HEK293T (cell line): ENCODE data around the gene SLN.

Experiments
- CTCF ChIA-PET: fragments of 350-600 bp; formaldehyde crosslinking; extraction: SDS; loops from one replicate; lab custom pipeline; 2021; ENCODE audit warnings: antibody characterized with exemption, inconsistent platforms; lab: Yijun Ruan, JAX
- POLR2A ChIA-PET: fragments of 350-600 bp; formaldehyde crosslinking; extraction: SDS; loops from one replicate; lab custom pipeline; 2020; ENCODE audit warnings: antibody characterized with exemption, inconsistent platforms; lab: Yijun Ruan, JAX
- DNase-seq: peaks from one replicate; pipeline ENCODE4 v3.0.0; 2012; ENCODE audit warnings: mixed read lengths; ENCODE audit errors: extremely low spot score
- ARNT ChIP-seq: fragments of 450-650 bp; IDR thresholded peaks from 2 replicates; pipeline ENCODE4 v1.6.1; 2017; ENCODE audit warnings: mild to moderate bottlenecking
- BHLHE40 ChIP-seq: fragments of 450-650 bp; IDR thresholded peaks from 2 replicates; pipeline ENCODE4 v1.6.1; 2016; ENCODE audit warnings: mild to moderate bottlenecking, moderate library complexity, borderline replicate concordance
- CTBP1 ChIP-seq: fragments of 450-650 bp; IDR thresholded peaks from 2 replicates; pipeline ENCODE4 v1.6.1; 2016; ENCODE audit warnings: borderline replicate concordance
- ELF4 ChIP-seq: fragments of 450-650 bp; IDR thresholded peaks from 2 replicates; pipeline ENCODE4 v1.6.1; 2017; ENCODE audit warnings: antibody characterized with exemption
- FOXA1 ChIP-seq: fragments of 450-650 bp; IDR thresholded peaks from 2 replicates; pipeline ENCODE4 v1.6.1; 2016; ENCODE audit warnings: mild to moderate bottlenecking
- FOXK2 ChIP-seq: fragments of 450-650 bp; IDR thresholded peaks from 2 replicates; pipeline ENCODE4 v1.6.1; 2016; ENCODE audit warnings: mild to moderate bottlenecking
- FOXM1 ChIP-seq: fragments of 450-650 bp; IDR thresholded peaks from 2 replicates; pipeline ENCODE4 v1.6.1; 2017; ENCODE audit warnings: mild to moderate bottlenecking, borderline replicate concordance
- HDGF ChIP-seq: fragments of 450-650 bp; IDR thresholded peaks from 2 replicates; pipeline ENCODE4 v1.6.1; 2017; ENCODE audit warnings: antibody characterized with exemption, borderline replicate concordance
- L3MBTL2 ChIP-seq: fragments of 450-650 bp; conservative IDR thresholded peaks from 2 replicates; pipeline ENCODE4 v1.6.1; 2016; ENCODE audit warnings: mild to moderate bottlenecking
- LEF1 ChIP-seq: fragments of 450-650 bp; IDR thresholded peaks from 2 replicates; pipeline ENCODE4 v1.6.1; 2017; ENCODE audit warnings: mild to moderate bottlenecking, borderline replicate concordance
- NFRKB ChIP-seq: fragments of 450-650 bp; IDR thresholded peaks from 2 replicates; pipeline ENCODE4 v1.6.1; 2016; ENCODE audit warnings: mild to moderate bottlenecking, moderate library complexity
- PKNOX1 ChIP-seq: fragments of 450-650 bp; IDR thresholded peaks from 2 replicates; pipeline ENCODE4 v1.6.1; 2016
- SP1 ChIP-seq: fragments of 450-650 bp; IDR thresholded peaks from 2 replicates; pipeline ENCODE4 v1.6.1; 2017
- SUZ12 ChIP-seq: fragments of 450-650 bp; IDR thresholded peaks from 2 replicates; pipeline ENCODE4 v1.6.1; 2016; ENCODE audit warnings: mild to moderate bottlenecking
- TARDBP ChIP-seq: fragments of 450-650 bp; IDR thresholded peaks from 2 replicates; pipeline ENCODE4 v1.6.1; 2016
- ZNF384 ChIP-seq: fragments of 450-650 bp; IDR thresholded peaks from 2 replicates; pipeline ENCODE4 v1.6.1; 2016

SLN gene

GRCh38 chr11:107740271-107740670 lies 28.4 kb upstream of the SLN start:
- no peak for DNase-seq
- ChIA-PET POLR2A (interaction anchor here (0.6 kb wide), 1 partner anchor 123 kb away, joined by 3 read pairs; no protein-coding TSS in a partner anchor), CTCF (interaction anchor here (0.7 to 2.8 kb wide), 9 partner anchors 9 to 177 kb away, joined by 3 to 19 read pairs (median 5); no protein-coding TSS in a partner anchor)
- no peak for TF ChIP-seq TARDBP
- TF ChIP-seq LEF1, result no peak
- no peak for TF ChIP-seq L3MBTL2
- TF ChIP-seq ARNT, result no peak
- no peak for TF ChIP-seq SP1
- TF ChIP-seq FOXM1, result no peak
- no peak for TF ChIP-seq SUZ12
- TF ChIP-seq HDGF, result no peak

GRCh38 chr11:107736546-107736945 lies 24.7 kb upstream of the SLN start:
- no peak for DNase-seq
- ChIA-PET CTCF (no interaction called here), POLR2A (no interaction called here)
- TF ChIP-seq SP1, result no peak
- TF ChIP-seq ZNF384, result no peak

GRCh38 chr11:107733518-107733917 lies 21.7 kb upstream of the SLN start:
- DNase-seq, result no peak
- TF ChIP-seq TARDBP, result no peak
- TF ChIP-seq FOXK2, result no peak
- TF ChIP-seq BHLHE40, result no peak
- no peak for TF ChIP-seq SUZ12
- TF ChIP-seq LEF1, result no peak
- no peak for TF ChIP-seq SP1
- TF ChIP-seq ELF4, result no peak
- TF ChIP-seq ZNF384, result no peak
- TF ChIP-seq NFRKB, result no peak
- TF ChIP-seq FOXM1, result no peak
- no peak for TF ChIP-seq PKNOX1
- TF ChIP-seq FOXA1, result no peak
- TF ChIP-seq HDGF, result no peak
- TF ChIP-seq ARNT, result no peak
- no peak for TF ChIP-seq L3MBTL2
- TF ChIP-seq CTBP1, result no peak
- ChIA-PET CTCF (interaction anchor here (0.6 kb wide), 1 partner anchor 14 kb away, joined by 4 read pairs; no protein-coding TSS in a partner anchor), POLR2A (no interaction called here)

GRCh38 chr11:107732689-107733051 lies 20.8 kb upstream of the SLN start:
- DNase-seq, result no peak
- POLR2A ChIA-PET, result no interaction called here
- CTCF ChIA-PET, result no interaction called here
- TF ChIP-seq L3MBTL2 (no peak), FOXM1 (no peak), FOXK2 (no peak), PKNOX1 (no peak), FOXA1 (no peak), ARNT (no peak), BHLHE40 (no peak), NFRKB (no peak), ELF4 (no peak), LEF1 (no peak), ZNF384 (no peak), CTBP1 (no peak), TARDBP (no peak), SUZ12 (no peak), SP1 (no peak), HDGF (no peak)

- TF ChIP-seq ARNT, result no peak
- no peak for TF ChIP-seq FOXK2
- TF ChIP-seq L3MBTL2, result no peak
- TF ChIP-seq HDGF, result no peak
- DNase-seq, result no peak
- POLR2A ChIA-PET, result no interaction called here
- CTCF ChIA-PET, result no interaction called here
These were observed 20.3 kb upstream of the SLN start for GRCh38 chr11:107731941-107732688.

GRCh38 chr11:107722662-107723061 lies 10.8 kb upstream of the SLN start:
- CTCF ChIA-PET, result interaction anchor here (0.6 kb wide), 1 partner anchor 106 kb away, joined by 4 read pairs; no protein-coding TSS in a partner anchor
- no peak for DNase-seq
- POLR2A ChIA-PET, result interaction anchor here (1.0 kb wide), 1 partner anchor 25 kb away, joined by 3 read pairs; no protein-coding TSS in a partner anchor
- TF ChIP-seq HDGF, result no peak
- no peak for TF ChIP-seq PKNOX1
- no peak for TF ChIP-seq ZNF384

GRCh38 chr11:107721207-107721606 lies 9.4 kb upstream of the SLN start:
- CTCF ChIA-PET, result interaction anchor here (1.1 kb wide), 1 partner anchor 19 kb away, joined by 3 read pairs; no protein-coding TSS in a partner anchor
- no peak for DNase-seq
- TF ChIP-seq SP1 (no peak), CTBP1 (no peak), FOXK2 (no peak), ELF4 (no peak), NFRKB (no peak), HDGF (no peak), LEF1 (no peak), SUZ12 (no peak), ARNT (no peak), L3MBTL2 (no peak), BHLHE40 (no peak)
- POLR2A ChIA-PET, result no interaction called here
